H54 (cell line): Measurements from ENCODE around the gene RAD9A.

Experiments used
- DNase-seq: peaks from one replicate; pipeline ENCODE4 v3.0.0; 2011; ENCODE audit warnings: low spot score, mixed read lengths; ENCODE audit not compliant: insufficient read length
- FAIRE-seq: peaks from 3 replicates; lab custom pipeline; 2011; peaks lifted over from hg19 to GRCh38; lab: Jason Lieb, UNC
- POLR2A ChIP-seq: IDR thresholded peaks from 2 replicates; pipeline ENCODE4 v1.6.1; 2011; ENCODE audit warnings: low read depth, mild to moderate bottlenecking, low read length

RAD9A gene

GRCh38 chr11:67409781-67410368 is 18.1 kb downstream of the RAD9A start:
- FAIRE-seq = no peak
- TF ChIP-seq POLR2A = no peak
- no peak for DNase-seq

- FAIRE-seq = no peak
- DNase-seq = no peak
- TF ChIP-seq POLR2A = no peak
These were observed 18.6 kb downstream of the RAD9A start for GRCh38 chr11:67410369-67410831.

GRCh38 chr11:67410984-67411784 is 19.4 kb downstream of the RAD9A start:
- DNase-seq (no peak), FAIRE-seq (no peak)
- no peak for TF ChIP-seq POLR2A

GRCh38 chr11:67411785-67412152 is 20.0 kb downstream of the RAD9A start:
- no peak for DNase-seq
- FAIRE-seq = no peak
- no peak for TF ChIP-seq POLR2A

- DNase-seq (no peak), FAIRE-seq (no peak)
- no peak for TF ChIP-seq POLR2A
These were observed 20.9 kb downstream of the RAD9A start for GRCh38 chr11:67412495-67413179.

GRCh38 chr11:67413266-67413849 is 21.6 kb downstream of the RAD9A start:
- DNase-seq (no peak), FAIRE-seq (no peak)
- no peak for TF ChIP-seq POLR2A

GRCh38 chr11:67415501-67416304 is 23.9 kb downstream of the RAD9A start, which contains the start of gene CARNS1:
Gene CARNS1, plus strand, starts transcription at chr11:67415678. Its CDS starts 522 bp downstream, at chr11:67416200.
- TF ChIP-seq POLR2A = no peak
- no peak for DNase-seq
- FAIRE-seq = no peak

- no peak for TF ChIP-seq POLR2A
- no peak for DNase-seq
These were observed 24.9 kb downstream of the RAD9A start for GRCh38 chr11:67416416-67417335.

GRCh38 chr11:67417425-67417824 is 25.6 kb downstream of the RAD9A start:
- FAIRE-seq (no peak), DNase-seq (no peak)
- no peak for TF ChIP-seq POLR2A

More at GRCh38 chr11:67416416-67417335, 24.9 kb downstream of the RAD9A start:
- FAIRE-seq = no peak

- FAIRE-seq (no peak), DNase-seq (no peak)
- TF ChIP-seq POLR2A = no peak
These were observed 26.9 kb downstream of the RAD9A start for GRCh38 chr11:67418476-67419281.

GRCh38 chr11:67419325-67420049 is 27.7 kb downstream of the RAD9A start:
- TF ChIP-seq POLR2A = no peak
- DNase-seq = no peak
- no peak for FAIRE-seq
